Measurements from ENCODE around the gene PWWP2A. TPM values are rescaled to one million over a fixed set of nuclear protein-coding genes. Genes with fewer than 3 reads are reported as not detected.

PWWP2A gene
- total and polyA plus RNA-seq, 10 of the 15 experiments (the other 5 are each of a cell fraction or from before 2014, with no cell fraction given), result 5.7 to 26.1 (median 17.7) TPM

GRCh38 chr5:160076997-160077396, 42.3 kb downstream of the PWWP2A start (continued):
- TF ChIP-seq, protein P1, sequence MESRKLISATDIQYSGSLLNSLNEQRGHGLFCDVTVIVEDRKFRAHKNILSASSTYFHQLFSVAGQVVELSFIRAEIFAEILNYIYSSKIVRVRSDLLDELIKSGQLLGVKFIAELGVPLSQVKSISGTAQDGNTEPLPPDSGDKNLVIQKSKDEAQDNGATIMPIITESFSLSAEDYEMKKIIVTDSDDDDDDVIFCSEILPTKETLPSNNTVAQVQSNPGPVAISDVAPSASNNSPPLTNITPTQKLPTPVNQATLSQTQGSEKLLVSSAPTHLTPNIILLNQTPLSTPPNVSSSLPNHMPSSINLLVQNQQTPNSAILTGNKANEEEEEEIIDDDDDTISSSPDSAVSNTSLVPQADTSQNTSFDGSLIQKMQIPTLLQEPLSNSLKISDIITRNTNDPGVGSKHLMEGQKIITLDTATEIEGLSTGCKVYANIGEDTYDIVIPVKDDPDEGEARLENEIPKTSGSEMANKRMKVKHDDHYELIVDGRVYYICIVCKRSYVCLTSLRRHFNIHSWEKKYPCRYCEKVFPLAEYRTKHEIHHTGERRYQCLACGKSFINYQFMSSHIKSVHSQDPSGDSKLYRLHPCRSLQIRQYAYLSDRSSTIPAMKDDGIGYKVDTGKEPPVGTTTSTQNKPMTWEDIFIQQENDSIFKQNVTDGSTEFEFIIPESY (IDR thresholded peaks at IDR 0.05), result no peak
- TF ChIP-seq CBFB (IDR thresholded peaks at IDR 0.05; ENCODE audit: low read depth) (no peak), SP1 (IDR thresholded peaks at IDR 0.05; ENCODE audit: low read depth, low read length) (no peak), CBX5 (IDR thresholded peaks at IDR 0.05; ENCODE audit: low read depth) (no peak)

DNA sequence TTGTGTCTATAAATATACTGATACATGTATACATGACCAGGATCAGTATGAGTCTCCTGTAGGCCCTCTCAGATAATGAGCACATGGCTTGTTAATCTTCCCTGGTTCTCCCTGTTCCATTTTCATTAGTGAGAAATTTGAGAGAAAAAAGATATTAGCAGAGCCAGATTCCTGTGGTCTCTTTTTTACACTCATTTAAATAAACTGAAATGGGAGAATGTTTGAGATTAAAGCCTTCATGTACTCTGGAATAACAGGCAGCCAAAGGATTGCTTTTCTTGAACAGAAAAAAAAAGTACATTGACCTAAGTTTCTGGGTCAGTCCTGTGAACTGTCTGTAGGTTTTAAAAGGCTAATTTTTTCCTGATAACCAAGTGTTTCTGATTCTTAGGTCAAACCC, 44.2 kb downstream of the PWWP2A start:
- ATAC-seq (no peak), DNase-seq (ENCODE audit: low read depth, low spot score) (no peak), FAIRE-seq (no peak)
- no peak overlapping the region for H2AFZ ChIP-seq (ENCODE audit: control insufficient read depth, low read depth, low read length)
- no peaks in the 10 kb centered on the region for H3K4me1 ChIP-seq (ENCODE audit: control insufficient read depth, insufficient read depth, low read length)
- no peak overlapping the region for H3K27ac ChIP-seq (ENCODE audit: control insufficient read depth, insufficient read depth)
- ChIA-PET RAD21 (ENCODE audit: unreplicated experiment) (interaction anchor here (0.6 kb wide), 1 partner anchor 26 kb away, joined by 4 read pairs; no protein-coding TSS in a partner anchor), CTCF (no interaction called here), POLR2A (interaction anchor here (0.6 kb wide), 1 partner anchor 495 kb away, joined by 3 read pairs; no protein-coding TSS in a partner anchor), SMC1A (ENCODE audit: uncharacterized antibody, unreplicated experiment) (interaction anchor here (1.2 kb wide), 1 partner anchor 8 kb away, joined by 4 read pairs; no protein-coding TSS in a partner anchor)
- no peaks in the 10 kb centered on the region for H3K79me2 ChIP-seq (ENCODE audit: control insufficient read depth, insufficient read depth, low read length)
- intact Hi-C loops (cut with micrococcal nuclease; ENCODE audit: unreplicated experiment), result no loop called here
- no peak overlapping the region for H3K9ac ChIP-seq (ENCODE audit: control insufficient read depth, insufficient read depth, low read length)
- in situ Hi-C loops (cut with MboI), result loop anchor here (10.0 kb wide), 1 partner anchor 270 kb away; no protein-coding TSS in a partner anchor
- no peak overlapping the region for H3K4me2 ChIP-seq (ENCODE audit: control insufficient read depth, insufficient read depth)
- H3K27me3 ChIP-seq (replicated peaks in 1 of 2; ENCODE audit: control insufficient read depth in 2 of 2, insufficient read depth in 2 of 2, low read length in 1 of 2), result no peaks in the 10 kb centered on the region
- no peaks in the 10 kb centered on the region; a peak in 1 of 4 replicates for H3K36me3 ChIP-seq (ENCODE audit: control insufficient read depth in 2 of 2, insufficient read depth in 2 of 2, low read length in 1 of 2)
- TF ChIP-seq CHD4 (IDR thresholded peaks at IDR 0.05) (no peak), ZSCAN29 (IDR thresholded peaks at IDR 0.05) (no peak), KDM1A (IDR thresholded peaks at IDR 0.05; ENCODE audit: borderline replicate concordance) (no peak)
- no TSS peak for BruUV-seq (replicated peaks)
- no peak overlapping the region for H3K4me3 ChIP-seq
- no peaks in the 10 kb centered on the region for H4K20me1 ChIP-seq (ENCODE audit: control insufficient read depth, insufficient read depth)
- no peaks in the 10 kb centered on the region for H3K9me3 ChIP-seq (replicated peaks; ENCODE audit: control insufficient read depth, insufficient read depth, low read length)

Data from GM12878 (cell line).